Stimulated activated CD8-positive, alpha-beta memory T cell treated with anti-CD3 and anti-CD28 coated beads, Interleukin-7, amount 100 ng/mL, for 1 hour (primary cell): ENCODE results near the gene ABCG4.
A peak's percentile ranks its signal among the peaks of the same experiment; 100 is the strongest.
"Not testable (repeated sequence)": the region's sequence is repeated elsewhere in the genome, so short reads cannot be mapped to it uniquely, and the experiment has no call there.

Experiments used
- DNase-seq, 2 donors: peaks; one replicate each; pipeline ENCODE4 v3.0.0-alpha.2; 2020; ENCODE audit warnings: low read depth in 2 of 2

The ABCG4 gene

DNA sequence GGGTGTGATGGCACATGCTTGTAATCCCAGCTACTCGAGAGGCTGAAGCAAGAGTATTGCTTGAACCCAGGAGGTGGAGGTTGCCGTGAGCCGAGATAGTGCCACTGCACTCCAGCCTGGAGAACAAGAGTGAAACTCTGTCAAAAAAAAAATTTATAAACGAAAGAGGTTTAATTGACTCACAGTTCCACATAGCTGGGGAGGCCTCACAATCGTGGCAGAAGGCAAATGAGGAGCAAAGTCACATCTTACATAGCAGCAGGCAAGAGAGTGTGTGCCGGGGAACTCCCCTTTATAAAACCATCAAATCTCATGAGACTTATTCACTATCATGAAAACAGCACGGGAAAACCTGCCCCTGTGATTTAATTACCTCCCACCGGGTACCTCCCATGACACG is 35.5 kb downstream of the ABCG4 start:
- DNase-seq = not testable (repeated sequence)

DNA sequence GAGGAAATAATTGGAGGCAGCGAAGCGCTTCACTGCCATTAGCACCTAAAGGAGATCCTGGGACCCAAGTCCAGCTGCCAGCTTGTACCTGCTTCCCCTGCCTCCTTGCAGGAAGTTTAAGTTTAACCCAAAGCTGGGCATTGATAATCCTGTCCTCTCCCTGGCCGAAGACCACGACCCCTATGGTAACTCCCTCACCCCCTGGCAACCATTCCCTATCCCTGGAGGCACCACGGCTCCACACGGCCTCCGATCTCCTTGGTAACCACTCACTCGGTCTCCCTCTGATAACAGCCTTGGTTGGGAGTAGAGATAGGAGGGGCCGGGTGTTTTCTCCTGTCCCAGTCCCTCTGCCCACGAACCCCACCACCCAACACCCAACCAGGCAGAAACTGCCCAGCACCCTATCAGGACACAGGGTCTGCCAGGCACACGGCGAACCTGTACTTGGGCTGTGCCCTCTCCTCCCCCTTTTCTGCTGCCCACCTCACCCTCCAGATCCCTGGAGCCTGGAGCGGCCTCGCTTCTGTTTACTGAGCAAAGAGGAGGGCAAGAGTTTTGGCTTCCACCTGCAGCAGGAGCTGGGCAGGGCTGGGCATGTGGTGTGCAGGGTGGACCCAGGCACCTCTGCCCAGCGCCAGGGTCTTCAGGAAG is 37.3 kb downstream of the ABCG4 start:
- no peak for DNase-seq

DNA sequence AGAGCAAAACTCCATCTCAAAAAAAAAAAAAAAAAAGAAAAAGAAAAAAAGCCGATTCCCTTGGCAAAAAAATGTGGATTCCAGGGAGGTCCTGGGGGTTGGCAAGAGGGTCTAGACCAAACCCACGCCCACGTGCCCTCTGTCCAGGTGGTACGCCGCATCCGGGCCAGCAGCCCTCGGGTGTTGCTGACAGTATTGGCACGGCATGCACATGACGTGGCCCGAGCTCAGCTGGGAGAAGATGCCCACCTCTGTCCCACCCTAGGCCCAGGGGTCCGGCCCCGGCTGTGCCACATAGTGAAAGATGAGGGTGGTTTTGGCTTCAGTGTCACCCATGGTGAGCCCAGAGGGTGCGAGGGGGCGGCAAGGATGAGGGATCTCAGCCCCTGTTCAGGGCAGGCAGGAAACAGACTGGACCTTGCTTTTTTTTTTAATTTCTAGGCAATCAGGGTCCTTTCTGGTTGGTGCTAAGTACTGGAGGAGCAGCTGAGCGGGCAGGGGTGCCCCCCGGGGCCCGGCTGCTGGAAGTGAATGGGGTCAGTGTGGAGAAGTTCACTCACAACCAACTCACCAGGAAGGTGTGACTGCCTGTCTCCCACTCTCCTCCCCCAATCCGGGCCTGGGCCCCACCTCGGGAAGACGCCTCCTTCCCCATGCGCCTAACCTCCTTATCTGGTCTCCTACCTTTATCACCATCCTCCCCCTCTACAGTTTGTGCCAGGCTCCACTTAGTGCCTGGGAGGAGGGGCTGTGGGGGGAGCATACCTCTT is 38.5 kb downstream of the ABCG4 start:
- no peak for DNase-seq

DNA sequence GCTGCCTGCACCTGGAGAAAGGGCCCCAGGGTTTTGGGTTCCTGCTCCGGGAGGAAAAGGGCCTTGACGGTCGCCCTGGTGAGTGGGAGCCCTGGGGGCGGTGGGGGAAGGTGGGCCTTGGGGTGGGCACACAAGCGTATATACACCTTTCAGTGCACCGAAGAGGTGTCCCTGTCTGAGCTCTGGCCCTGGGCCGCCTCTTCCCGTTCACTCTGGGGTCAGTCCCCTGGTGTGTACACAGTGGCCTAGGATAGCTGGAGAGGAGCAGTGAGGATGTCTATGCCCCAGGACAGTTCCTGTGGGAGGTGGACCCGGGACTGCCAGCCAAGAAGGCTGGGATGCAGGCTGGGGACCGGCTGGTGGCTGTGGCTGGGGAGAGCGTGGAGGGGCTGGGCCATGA is 39.2 kb downstream of the ABCG4 start:
- DNase-seq = no peak

DNA sequence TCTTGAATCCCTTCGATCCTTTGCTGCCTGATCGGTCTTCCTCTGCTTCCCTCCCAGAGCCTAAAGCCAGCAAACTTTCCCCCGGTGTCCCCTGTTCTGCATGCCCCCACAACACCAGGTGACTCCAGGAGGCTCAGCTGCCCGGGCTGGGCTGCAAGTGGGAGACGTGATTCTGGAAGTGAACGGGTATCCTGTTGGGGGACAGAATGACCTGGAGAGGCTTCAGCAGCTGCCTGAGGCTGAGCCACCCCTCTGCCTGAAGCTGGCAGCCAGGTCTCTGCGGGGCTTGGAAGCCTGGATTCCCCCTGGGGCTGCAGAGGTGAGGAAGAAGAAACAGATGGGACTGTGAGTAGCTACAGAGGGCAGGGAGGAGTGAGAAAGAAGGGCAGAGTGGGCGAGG is 40.0 kb downstream of the ABCG4 start:
- no peak for DNase-seq

DNA sequence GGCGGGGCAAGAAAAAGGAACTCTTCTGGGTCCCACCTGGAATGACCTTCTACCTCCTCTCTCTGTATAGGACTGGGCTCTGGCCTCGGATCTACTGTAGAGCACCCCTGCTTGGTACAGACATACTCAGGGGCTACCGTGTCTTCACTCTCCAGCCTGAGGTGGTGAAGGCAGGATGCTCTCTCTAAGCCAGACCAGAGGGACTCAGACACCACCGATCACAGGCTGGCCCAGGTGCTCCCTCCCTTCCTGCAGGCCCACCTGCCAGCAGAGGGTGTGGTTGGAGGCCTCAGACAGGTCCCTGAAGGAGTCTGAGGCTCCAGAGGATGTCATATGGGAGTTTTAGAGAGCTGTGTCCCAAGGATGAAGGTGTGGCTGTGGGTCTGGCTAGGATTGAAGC is 40.5 kb downstream of the ABCG4 start:
- no peak for DNase-seq

DNA sequence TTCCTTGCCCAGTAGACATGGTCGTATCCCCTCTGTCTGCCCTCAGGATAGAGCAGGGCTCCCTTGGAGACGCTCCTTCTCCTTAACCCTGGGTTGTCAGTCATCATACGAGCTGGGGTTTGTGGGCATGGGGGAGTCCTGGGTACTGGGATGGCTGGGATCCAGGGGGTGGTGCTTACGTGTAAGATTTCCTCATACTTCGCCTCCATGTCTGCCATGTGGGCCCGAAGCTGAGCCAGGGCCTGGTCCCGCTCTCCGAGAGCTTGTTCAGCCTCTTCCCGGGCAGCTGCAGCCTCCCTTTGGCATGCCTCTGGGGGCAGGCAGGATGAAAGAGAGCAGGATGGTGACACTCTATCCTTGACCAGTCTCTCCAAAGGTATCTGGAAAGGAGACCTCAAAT is 41.7 kb downstream of the ABCG4 start:
- no peak for DNase-seq

DNA sequence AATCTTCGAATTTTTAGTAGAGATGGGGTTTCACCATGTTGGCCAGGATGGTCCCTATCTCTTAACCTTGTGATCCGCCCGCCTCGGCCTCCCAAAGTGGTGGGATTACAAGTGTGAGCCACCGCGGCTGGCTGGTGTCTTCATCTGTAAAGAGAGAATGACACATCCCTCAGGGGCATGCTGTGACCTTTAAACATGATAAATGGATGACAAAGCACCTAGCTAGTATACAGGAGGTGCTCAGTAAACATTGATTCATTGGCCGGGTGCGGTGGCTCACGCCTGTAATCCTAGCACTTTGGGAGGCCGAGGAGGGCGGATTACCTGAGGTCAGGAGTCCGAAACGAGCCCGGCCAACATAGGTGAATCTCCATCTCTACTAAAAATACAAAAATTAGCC is 42.4 kb downstream of the ABCG4 start:
- DNase-seq = not testable (repeated sequence)

DNA sequence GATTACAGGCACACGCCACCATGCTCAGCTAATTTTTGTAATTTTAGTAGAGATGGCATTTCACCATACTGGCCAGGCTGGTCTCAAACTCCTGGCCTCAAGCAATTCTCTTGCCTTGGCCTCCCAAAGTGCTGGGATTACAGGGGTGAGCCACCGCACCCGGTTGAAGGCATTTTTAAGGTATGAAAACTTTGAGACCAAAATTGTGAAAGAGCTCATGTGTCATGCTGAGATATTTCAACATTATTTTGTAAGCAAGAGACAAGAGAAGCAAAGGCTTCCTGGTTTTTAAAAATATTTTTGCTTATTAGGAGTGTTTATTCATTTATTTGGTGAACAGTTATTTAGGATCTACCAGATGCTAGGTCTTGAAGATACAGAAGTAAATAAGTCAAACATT is 43.3 kb downstream of the ABCG4 start:
- DNase-seq = no peak

DNA sequence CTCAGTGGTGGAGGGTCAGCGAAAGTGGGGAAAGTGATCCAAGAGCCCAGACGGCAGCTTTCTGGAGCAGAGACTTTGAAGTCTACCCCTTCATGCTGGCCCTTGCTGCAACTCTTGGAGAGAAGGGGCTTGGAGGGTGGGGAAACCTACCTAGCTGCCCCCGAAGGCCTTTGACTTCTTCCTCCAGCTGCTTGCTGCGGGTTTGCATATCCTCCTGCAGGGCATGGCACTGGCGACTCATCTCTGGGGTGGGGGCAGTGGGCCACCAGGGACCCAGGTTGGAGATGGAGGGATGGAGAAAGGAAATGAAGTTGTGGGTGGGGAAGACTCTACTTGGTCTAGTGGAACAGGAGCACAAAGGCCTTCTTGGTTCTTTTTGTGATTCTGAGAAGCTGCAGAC is 44.1 kb downstream of the ABCG4 start:
- no peak for DNase-seq

DNA sequence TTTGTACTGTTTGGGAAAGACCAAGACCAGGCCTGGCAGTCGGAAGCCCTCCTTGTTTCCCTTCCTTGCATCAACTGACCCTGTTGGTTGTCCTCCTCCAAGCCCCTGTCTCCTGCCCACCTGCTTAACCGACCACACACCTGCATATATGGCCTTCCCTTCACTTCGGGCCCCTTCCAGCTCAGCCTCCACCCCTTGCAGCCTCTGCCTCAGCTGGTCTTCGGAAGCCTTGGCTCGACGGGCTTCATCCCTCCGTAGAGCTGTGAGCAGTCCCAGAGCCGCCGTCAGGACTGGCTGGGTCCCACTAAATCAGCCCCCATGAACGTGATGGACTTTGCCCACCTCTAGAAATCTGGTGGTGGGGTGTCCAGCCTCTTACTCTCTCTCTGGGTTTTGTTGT is 44.8 kb downstream of the ABCG4 start:
- DNase-seq = no peak

DNA sequence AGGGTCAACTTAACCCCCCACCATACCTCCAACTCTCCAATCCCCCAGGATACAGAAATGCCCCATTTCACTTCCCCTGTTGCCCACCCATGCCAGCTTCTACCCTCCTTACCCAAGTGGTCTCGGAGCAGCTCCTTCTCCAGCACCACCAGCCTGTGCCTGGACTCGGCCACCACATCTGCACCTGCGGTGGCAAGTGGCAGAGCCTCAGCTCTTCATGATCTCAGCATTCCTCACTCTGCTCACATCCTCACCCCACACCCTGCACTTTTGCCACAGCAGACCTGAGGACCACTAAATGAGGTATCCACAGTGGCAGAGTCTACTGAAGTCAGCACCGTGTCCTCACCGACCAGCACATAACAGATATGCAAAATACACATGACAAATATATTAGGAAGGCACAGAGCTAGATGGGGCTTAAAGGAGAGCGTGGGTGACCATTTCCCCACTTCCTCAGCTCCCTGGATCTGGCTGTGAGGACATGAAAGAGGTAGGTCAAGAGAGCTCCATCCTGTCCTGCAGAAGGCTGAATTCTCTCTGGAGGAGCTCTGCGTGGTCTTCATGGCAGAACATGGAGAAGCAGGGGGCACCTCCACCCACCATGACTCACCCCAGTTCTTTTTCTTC is 46.1 kb downstream of the ABCG4 start:
- no peak for DNase-seq

DNA sequence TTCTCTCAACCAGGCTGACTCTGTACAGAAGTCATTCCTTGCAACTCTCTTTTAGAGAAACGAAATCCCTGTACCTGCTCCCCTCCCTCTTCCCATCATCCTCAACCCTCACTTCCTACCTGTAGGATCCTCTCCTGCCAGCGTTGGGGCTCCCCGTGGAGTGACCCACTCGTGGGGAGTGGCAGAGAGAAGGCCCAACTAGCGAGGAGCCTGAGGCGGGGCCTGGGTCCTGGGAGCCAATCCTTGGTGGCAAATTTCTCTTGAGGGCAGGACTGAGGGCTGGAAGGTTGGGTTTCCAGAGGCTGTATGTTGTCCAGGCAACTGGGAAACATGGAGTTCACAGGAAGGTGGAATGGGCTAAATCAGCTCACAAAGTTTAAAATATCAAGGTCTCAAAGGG is 46.8 kb downstream of the ABCG4 start:
- DNase-seq = no peak

DNA sequence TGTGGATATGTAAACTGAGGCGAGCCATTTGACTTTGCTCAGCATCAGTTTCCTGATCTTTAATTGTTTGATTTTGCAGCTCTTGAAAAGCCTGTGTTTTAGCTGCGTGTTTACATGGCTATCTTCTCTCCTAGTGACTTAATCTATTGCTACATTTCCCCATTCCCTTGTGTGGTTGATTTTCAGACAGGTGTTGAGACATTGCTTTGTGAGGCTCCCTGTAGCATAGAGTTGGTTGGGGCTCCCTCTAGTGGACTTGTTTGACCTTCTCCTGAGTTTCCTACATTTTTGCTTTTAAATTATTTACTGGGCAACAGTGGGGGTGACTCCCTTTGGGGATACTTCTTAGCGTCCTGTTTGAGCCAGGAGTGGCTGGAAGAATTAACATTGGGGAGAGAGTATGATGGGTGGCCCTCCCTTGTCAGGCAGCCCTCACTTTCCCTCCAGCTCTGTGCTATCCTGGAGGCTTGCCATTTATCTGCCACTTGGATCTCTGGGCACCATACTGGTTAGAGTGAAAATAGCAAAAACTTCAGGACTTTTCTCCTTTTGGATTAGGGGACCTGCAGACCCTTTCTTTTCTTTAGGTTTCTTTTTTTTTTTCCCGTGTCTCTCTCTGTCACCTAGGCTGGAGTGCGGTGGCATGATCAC is 48.1 kb downstream of the ABCG4 start:
- peak; percentile 14 to 25 for DNase-seq

DNA sequence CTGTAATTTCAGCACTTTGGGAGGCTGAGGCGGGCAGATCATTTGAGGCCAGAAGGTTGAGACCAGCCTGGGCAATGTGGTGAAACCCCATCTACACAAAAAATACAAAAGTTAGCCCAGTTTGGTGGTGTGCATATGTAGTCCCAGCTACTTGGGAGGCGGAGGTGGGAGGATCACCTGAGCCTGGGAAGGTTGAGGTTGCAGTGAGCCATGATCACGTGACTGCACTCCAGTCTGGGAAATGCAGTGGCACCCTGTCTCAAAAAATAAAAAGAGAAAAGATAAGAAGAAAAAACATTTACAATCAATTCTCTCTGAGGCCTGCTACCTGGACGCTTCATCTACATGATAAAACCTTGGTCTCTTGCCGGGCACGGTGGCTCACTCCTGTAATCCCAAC is 50.1 kb downstream of the ABCG4 start:
- DNase-seq = no peak

DNA sequence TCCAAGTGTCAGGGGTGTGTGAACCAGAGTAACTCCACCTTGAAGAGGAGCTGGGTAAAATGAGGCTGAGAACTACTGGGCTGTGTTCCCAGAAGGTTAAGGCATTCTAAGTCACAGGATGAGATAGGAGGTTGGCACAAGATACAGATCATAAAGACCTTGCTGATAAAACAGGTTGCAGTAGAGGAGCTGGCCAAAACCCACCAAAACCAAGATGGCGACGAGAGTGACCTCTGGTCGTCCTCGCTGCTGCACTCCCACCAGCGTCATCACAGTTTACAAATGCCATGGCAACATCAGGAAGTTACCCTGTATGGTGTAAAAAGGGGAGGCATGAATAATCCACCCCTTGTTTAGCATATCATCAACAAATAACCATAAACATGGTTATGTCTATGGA is 52.4 kb downstream of the ABCG4 start:
- not testable (repeated sequence) for DNase-seq

DNA sequence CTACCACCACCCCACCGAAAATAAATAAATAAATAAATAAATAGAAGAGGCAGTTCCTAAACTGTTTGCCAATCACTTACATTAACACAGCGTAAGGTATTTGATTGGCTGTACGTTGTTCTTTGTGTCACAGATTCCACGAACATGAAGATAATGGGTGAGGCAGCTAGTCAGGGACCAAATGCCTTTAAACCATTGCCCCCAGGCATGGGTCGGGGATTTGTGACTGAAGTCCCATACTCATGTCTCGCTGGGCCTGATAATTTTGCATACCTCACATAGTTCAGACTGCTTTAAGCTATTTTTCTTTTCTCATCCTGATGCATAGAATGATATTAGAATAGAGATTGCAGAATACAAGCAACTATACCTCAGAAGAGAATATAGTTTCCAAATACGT is 53.7 kb downstream of the ABCG4 start:
- no peak for DNase-seq

DNA sequence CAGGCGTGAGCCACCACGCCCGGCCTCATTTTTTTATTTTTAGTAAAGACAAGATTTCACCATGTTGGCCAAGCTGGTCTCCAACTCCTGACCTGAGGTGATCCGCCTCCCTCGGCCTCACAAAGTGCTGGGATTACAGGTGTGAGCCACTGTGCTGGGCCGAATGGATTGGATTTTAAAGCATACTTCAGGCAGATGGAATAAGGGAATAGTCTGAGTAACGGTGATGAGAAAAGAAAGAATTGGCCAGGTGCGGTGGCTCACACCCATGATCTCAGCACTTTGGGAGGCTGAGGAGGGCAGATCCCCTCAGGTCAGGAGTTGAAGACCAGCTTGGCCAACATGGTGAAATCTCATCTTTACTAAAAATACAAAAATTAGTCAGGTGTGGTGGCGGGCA is 55.2 kb downstream of the ABCG4 start:
- DNase-seq = no peak

DNA sequence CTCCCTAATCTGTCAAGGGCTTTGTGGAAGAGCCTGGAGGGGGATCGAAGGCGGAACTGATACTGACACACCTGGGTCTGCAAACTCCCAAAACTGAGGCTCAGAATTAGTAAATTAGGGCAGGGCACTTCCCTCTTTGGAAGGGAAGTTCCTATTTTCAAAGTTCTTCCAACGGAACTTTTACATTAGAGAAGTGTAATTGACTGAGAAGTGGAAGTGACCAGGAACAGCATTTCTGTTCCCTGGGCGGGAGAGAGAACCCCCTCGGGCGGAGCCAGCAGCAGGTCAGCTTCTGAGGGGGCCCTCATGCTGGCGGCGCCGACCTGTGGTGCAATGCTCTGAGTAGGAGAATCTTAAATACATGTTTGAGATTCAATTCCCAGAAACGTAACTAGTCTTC is 56.2 kb downstream of the ABCG4 start:
- DNase-seq = no peak

DNA sequence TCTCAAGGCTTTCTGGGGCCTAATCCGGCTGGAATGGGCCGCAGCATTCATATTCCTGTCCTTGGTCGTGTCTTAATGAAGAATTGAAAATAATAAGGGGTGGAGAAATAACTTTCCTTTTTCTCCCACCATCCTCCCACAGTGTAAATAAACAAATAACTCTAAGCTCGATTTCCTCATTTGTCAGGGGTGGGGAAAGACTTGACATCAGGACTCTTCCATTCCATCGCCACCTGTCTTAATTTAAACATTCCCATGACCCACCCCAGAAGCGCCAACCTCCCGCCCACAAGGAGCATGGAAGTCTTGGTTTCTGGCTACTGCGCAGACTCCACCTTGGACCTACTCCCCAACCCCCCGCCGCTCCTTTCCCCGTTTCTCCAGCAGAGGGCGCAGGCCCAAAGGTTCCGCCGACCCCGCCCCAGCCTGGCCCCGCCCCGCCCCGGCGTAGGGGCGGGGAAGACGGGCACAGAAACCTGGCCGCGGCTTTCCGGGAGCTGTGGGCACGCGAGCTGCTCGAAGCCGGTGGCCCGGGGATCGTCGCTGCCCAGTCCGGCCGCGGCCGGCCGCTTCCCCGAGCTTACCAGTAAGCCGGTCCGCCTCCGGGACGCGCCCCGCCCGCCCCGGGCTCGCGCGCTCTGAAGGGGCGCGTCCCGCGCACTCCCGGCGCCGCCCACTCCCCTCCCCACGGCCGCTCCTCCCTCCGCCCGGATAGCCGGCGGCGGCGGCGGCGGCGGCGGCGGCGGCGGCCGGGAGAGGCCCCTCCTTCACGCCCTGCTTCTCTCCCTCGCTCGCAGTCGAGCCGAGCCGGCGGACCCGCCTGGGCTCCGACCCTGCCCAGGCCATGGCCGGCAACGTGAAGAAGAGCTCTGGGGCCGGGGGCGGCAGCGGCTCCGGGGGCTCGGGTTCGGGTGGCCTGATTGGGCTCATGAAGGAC is 57.0 kb downstream of the ABCG4 start, which contains the start of gene CBL:
Gene CBL, plus strand, starts transcription at position 766 of the 937 bp plus-strand sequence. Its CDS starts 79 bp downstream, at position 845.
- peak; percentile 98 to 99 for DNase-seq
